PC-9 (cell line): Measurements from ENCODE around the gene TRDN. TPM values are rescaled to one million over a fixed set of nuclear protein-coding genes. Genes with fewer than 3 reads are reported as not detected.

Experiments
- BruUV-seq: library from RNA; stranded (reverse); fragments of 400-500 nt; replicated peaks from 2 replicates; lab custom pipeline; 2021; lab: Mats Ljungman, UMichigan
- CTCF ChIA-PET: fragments of 300-600 bp; sonication (Branson Sonifier 250); formaldehyde crosslinking; loops from one replicate; lab custom pipeline; 2022; ENCODE audit warnings: antibody characterized with exemption; lab: Charles Lee
- POLR2A ChIA-PET: fragments of 300-600 bp; sonication (Branson Sonifier 250); formaldehyde crosslinking; loops from one replicate; lab custom pipeline; 2022; ENCODE audit warnings: antibody characterized with exemption; ENCODE audit not compliant: unreplicated experiment; lab: Charles Lee
- DNase-seq, 2 experiments: peaks; one replicate each; pipeline versions ENCODE4 v3.0.0 to v3.0.0-alpha.2; 2015 to 2022; ENCODE audit warnings: mixed read lengths in 1 of 2
- H2AFZ ChIP-seq: fragments of 200-600 bp; sonication (generic); 2 replicates; pipeline ENCODE4 v1.8.1; 2017; ENCODE audit warnings: antibody characterized with exemption
- H3F3A ChIP-seq: fragments of 200-600 bp; sonication (generic); 2 replicates; pipeline ENCODE4 v1.8.1; 2017; ENCODE audit warnings: antibody characterized with exemption, mild to moderate bottlenecking, low read depth; ENCODE audit not compliant: insufficient read depth
- H3K27ac ChIP-seq: fragments of 200-600 bp; sonication (generic); 2 replicates; pipeline ENCODE4 v1.6.1; 2016; ENCODE audit warnings: mixed run types
- H3K27me3 ChIP-seq: fragments of 200-600 bp; sonication (generic); 2 replicates; pipeline ENCODE4 v1.6.1; 2016; ENCODE audit warnings: low read depth, mixed run types; ENCODE audit not compliant: insufficient read depth
- H3K36me3 ChIP-seq: fragments of 200-600 bp; sonication (generic); 2 replicates; pipeline ENCODE4 v1.6.1; 2016; ENCODE audit warnings: low read depth, mixed run types
- H3K4me1 ChIP-seq: fragments of 200-600 bp; sonication (generic); replicated peaks from 2 replicates; pipeline ENCODE4 v1.6.1; 2016; ENCODE audit warnings: mixed run types; ENCODE audit not compliant: insufficient read depth
- H3K4me2 ChIP-seq: fragments of 200-600 bp; sonication (generic); 2 replicates; pipeline ENCODE4 v1.6.1; 2017; ENCODE audit warnings: mixed run types
- H3K4me3 ChIP-seq: fragments of 200-600 bp; sonication (generic); 2 replicates; pipeline ENCODE4 v1.6.1; 2016; ENCODE audit warnings: mixed run types
- H3K79me2 ChIP-seq: fragments of 200-600 bp; sonication (generic); 2 replicates; pipeline ENCODE4 v1.6.1; 2017; ENCODE audit warnings: low read depth, mixed run types
- H3K9me2 ChIP-seq: fragments of 200-600 bp; sonication (generic); 2 replicates; pipeline ENCODE4 v1.8.1; 2017; ENCODE audit warnings: mild to moderate bottlenecking; ENCODE audit not compliant: insufficient read depth
- H3K9me3 ChIP-seq: fragments of 200-600 bp; sonication (generic); 2 replicates; pipeline ENCODE4 v1.8.1; 2016; ENCODE audit warnings: low read depth; ENCODE audit not compliant: insufficient read depth
- H4K20me1 ChIP-seq: fragments of 200-600 bp; sonication (generic); 2 replicates; pipeline ENCODE4 v1.8.1; 2017; ENCODE audit not compliant: insufficient read depth
- EZH2 ChIP-seq: fragments of 200-600 bp; sonication (generic); IDR thresholded peaks from 2 replicates; pipeline ENCODE4 v1.8.0; 2017; ENCODE audit warnings: antibody characterized with exemption, low read depth
- intact Hi-C: fragments of 100-400 bp; cut with micrococcal nuclease; formaldehyde crosslinking; loops from one replicate; pipeline ENCODE4 v1.10.0; 2022; ENCODE audit not compliant: unreplicated experiment
- total RNA-seq: library from RNA; stranded (reverse); gene quantifications from 2 replicates; pipeline ENCODE4 v1.2.3, GENCODE V29; 2021
- TF ChIP-seq, protein P1 (sequence below): fragments of 200-600 bp; sonication (generic); conservative IDR thresholded peaks from 2 replicates; pipeline ENCODE4 v1.6.1; 2017; ENCODE audit warnings: mixed run types, antibody characterized with exemption, mild to moderate bottlenecking, moderate library complexity

TRDN gene
- total RNA-seq, 1 experiment from 2014 or later = not detected

DNA sequence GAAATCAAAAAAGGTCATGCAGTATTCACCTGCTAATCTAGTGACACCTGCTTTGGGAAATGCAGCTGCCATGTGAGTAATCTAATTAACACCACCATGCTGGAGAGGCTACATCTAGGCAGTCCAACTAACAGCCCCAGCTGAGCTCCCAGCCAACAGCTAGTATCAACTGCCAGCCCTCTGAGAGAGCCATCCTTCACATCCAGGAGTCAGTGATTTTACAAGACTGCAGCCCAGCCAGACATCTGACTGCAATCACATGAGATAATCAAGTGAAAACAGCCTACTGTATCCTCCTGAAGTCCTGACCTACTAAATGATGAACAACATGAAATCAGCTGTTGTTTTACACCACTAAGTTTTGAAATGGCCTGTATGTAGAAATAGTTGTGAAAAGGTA lies 298.4 kb downstream of the TRDN start:
- H2AFZ ChIP-seq = no peak overlapping the region
- no peaks in the 10 kb centered on the region for H3K4me1 ChIP-seq
- H3F3A ChIP-seq = no peaks in the 10 kb centered on the region
- no peaks in the 10 kb centered on the region for H3K79me2 ChIP-seq
- no peak for DNase-seq
- TF ChIP-seq, protein P1, sequence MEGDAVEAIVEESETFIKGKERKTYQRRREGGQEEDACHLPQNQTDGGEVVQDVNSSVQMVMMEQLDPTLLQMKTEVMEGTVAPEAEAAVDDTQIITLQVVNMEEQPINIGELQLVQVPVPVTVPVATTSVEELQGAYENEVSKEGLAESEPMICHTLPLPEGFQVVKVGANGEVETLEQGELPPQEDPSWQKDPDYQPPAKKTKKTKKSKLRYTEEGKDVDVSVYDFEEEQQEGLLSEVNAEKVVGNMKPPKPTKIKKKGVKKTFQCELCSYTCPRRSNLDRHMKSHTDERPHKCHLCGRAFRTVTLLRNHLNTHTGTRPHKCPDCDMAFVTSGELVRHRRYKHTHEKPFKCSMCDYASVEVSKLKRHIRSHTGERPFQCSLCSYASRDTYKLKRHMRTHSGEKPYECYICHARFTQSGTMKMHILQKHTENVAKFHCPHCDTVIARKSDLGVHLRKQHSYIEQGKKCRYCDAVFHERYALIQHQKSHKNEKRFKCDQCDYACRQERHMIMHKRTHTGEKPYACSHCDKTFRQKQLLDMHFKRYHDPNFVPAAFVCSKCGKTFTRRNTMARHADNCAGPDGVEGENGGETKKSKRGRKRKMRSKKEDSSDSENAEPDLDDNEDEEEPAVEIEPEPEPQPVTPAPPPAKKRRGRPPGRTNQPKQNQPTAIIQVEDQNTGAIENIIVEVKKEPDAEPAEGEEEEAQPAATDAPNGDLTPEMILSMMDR = no peak
- no peak for TF ChIP-seq EZH2
- no TSS peak for BruUV-seq
- H3K9me3 ChIP-seq = no peaks in the 10 kb centered on the region
- POLR2A ChIA-PET = no interaction called here
- H3K9me2 ChIP-seq = no peaks in the 10 kb centered on the region
- intact Hi-C loops = no loop called here
- CTCF ChIA-PET = no interaction called here
- H3K27ac ChIP-seq = no peak overlapping the region
- H3K36me3 ChIP-seq = no peaks in the 10 kb centered on the region
- H3K4me2 ChIP-seq = no peak overlapping the region
- H4K20me1 ChIP-seq = no peaks in the 10 kb centered on the region
- H3K4me3 ChIP-seq = no peak overlapping the region
- no peaks in the 10 kb centered on the region for H3K27me3 ChIP-seq

DNA sequence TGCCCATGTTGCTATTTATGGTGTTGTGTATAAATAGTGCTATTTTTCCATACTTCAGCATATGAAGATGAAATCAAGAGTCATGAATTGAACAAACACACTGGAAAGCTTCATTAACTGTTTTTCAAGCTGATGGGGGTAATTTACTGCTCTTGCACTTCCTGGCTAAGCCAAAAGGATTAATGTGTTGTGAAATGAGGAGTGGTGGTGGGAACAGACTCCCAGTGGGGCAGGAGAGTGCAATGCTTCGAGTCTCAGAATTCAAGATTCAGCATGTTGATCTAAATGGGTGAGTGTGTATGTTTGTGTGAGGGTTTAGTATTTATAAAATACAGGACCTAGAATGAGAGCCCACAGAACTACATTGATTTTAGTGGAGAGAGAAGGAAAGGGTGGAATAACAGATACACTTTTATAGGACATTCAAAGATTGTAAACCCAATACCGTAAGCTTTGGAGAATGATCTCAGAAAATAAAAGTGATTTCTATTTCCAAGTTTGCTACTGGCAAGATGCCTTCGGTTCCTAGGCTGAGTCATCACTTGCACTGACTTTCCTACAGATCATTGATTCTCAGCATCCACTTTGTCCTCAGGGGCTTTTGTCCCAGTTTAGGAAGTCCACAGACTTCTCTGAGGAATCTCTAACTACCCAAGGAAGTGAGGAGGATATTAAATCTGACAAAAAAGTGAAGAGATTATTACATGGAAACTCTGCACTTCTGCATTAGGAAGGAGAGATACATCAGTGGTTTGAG lies 303.6 kb downstream of the TRDN start:
- no peak overlapping the region for H3K4me2 ChIP-seq
- ChIA-PET CTCF (no interaction called here), POLR2A (no interaction called here)
- H3K27me3 ChIP-seq = no peaks in the 10 kb centered on the region
- H3K4me3 ChIP-seq = no peak overlapping the region
- no peaks in the 10 kb centered on the region for H3K4me1 ChIP-seq
- H3K27ac ChIP-seq = no peak overlapping the region
- H3K9me3 ChIP-seq = no peaks in the 10 kb centered on the region
- intact Hi-C loops = no loop called here
- no peak for DNase-seq
- H4K20me1 ChIP-seq = no peaks in the 10 kb centered on the region
- no peaks in the 10 kb centered on the region for H3F3A ChIP-seq
- H2AFZ ChIP-seq = no peak overlapping the region
- no peak for TF ChIP-seq EZH2
- TF ChIP-seq, protein P1 = no peak
- no peaks in the 10 kb centered on the region for H3K9me2 ChIP-seq
- H3K79me2 ChIP-seq = no peaks in the 10 kb centered on the region
- H3K36me3 ChIP-seq = no peaks in the 10 kb centered on the region
- no TSS peak for BruUV-seq

DNA sequence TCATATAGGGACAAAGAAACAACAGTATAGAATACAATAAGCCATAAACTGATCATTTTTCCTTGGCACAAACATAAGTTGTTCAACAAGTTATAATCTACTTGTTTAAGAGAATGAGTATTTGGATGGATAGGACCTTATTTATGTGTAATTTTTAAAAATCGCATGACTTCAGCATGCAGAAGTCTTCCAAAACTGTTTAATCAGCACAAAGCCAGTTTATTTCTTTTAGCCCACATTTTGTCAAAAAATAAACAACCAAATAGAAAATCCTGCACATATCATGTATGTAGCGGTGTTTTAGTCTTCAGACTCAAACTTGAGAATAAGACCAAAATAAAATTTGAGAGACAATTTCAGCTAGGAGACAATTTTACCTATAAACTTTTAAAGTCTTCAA lies 304.7 kb downstream of the TRDN start:
- Histone ChIP-seq H3K27me3 (no peaks in the 10 kb centered on the region), H3F3A (no peaks in the 10 kb centered on the region), H2AFZ (no peak overlapping the region), H3K36me3 (no peaks in the 10 kb centered on the region), H3K79me2 (no peaks in the 10 kb centered on the region), H3K4me1 (no peaks in the 10 kb centered on the region), H3K4me3 (no peak overlapping the region), H3K27ac (no peak overlapping the region), H4K20me1 (no peaks in the 10 kb centered on the region), H3K9me3 (no peaks in the 10 kb centered on the region), H3K9me2 (no peaks in the 10 kb centered on the region), H3K4me2 (no peak overlapping the region)
- no peak for TF ChIP-seq EZH2
- TF ChIP-seq, protein P1 = no peak
- BruUV-seq = no TSS peak
- intact Hi-C loops = no loop called here
- POLR2A ChIA-PET = no interaction called here
- CTCF ChIA-PET = no interaction called here
- DNase-seq = no peak
